HEK293T (cell line): ENCODE results near the gene GRB7.
"Not testable (repeated sequence)": the region's sequence is repeated elsewhere in the genome, so short reads cannot be mapped to it uniquely, and the experiment has no call there.

Source experiments
- CTCF ChIA-PET: fragments of 350-600 bp; formaldehyde crosslinking; extraction: SDS; loops from one replicate; lab custom pipeline; 2021; ENCODE audit warnings: antibody characterized with exemption, inconsistent platforms; lab: Yijun Ruan, JAX
- POLR2A ChIA-PET: fragments of 350-600 bp; formaldehyde crosslinking; extraction: SDS; loops from one replicate; lab custom pipeline; 2020; ENCODE audit warnings: antibody characterized with exemption, inconsistent platforms; lab: Yijun Ruan, JAX
- DNase-seq: peaks from one replicate; pipeline ENCODE4 v3.0.0; 2012; ENCODE audit warnings: mixed read lengths; ENCODE audit errors: extremely low spot score
- ARNT ChIP-seq: fragments of 450-650 bp; IDR thresholded peaks from 2 replicates; pipeline ENCODE4 v1.6.1; 2017; ENCODE audit warnings: mild to moderate bottlenecking
- BHLHE40 ChIP-seq: fragments of 450-650 bp; IDR thresholded peaks from 2 replicates; pipeline ENCODE4 v1.6.1; 2016; ENCODE audit warnings: mild to moderate bottlenecking, moderate library complexity, borderline replicate concordance
- CTBP1 ChIP-seq: fragments of 450-650 bp; IDR thresholded peaks from 2 replicates; pipeline ENCODE4 v1.6.1; 2016; ENCODE audit warnings: borderline replicate concordance
- ELF4 ChIP-seq: fragments of 450-650 bp; IDR thresholded peaks from 2 replicates; pipeline ENCODE4 v1.6.1; 2017; ENCODE audit warnings: antibody characterized with exemption
- FOXA1 ChIP-seq: fragments of 450-650 bp; IDR thresholded peaks from 2 replicates; pipeline ENCODE4 v1.6.1; 2016; ENCODE audit warnings: mild to moderate bottlenecking
- FOXK2 ChIP-seq: fragments of 450-650 bp; IDR thresholded peaks from 2 replicates; pipeline ENCODE4 v1.6.1; 2016; ENCODE audit warnings: mild to moderate bottlenecking
- FOXM1 ChIP-seq: fragments of 450-650 bp; IDR thresholded peaks from 2 replicates; pipeline ENCODE4 v1.6.1; 2017; ENCODE audit warnings: mild to moderate bottlenecking, borderline replicate concordance
- HDGF ChIP-seq: fragments of 450-650 bp; IDR thresholded peaks from 2 replicates; pipeline ENCODE4 v1.6.1; 2017; ENCODE audit warnings: antibody characterized with exemption, borderline replicate concordance
- L3MBTL2 ChIP-seq: fragments of 450-650 bp; conservative IDR thresholded peaks from 2 replicates; pipeline ENCODE4 v1.6.1; 2016; ENCODE audit warnings: mild to moderate bottlenecking
- LEF1 ChIP-seq: fragments of 450-650 bp; IDR thresholded peaks from 2 replicates; pipeline ENCODE4 v1.6.1; 2017; ENCODE audit warnings: mild to moderate bottlenecking, borderline replicate concordance
- NFRKB ChIP-seq: fragments of 450-650 bp; IDR thresholded peaks from 2 replicates; pipeline ENCODE4 v1.6.1; 2016; ENCODE audit warnings: mild to moderate bottlenecking, moderate library complexity
- SP1 ChIP-seq: fragments of 450-650 bp; IDR thresholded peaks from 2 replicates; pipeline ENCODE4 v1.6.1; 2017
- SUZ12 ChIP-seq: fragments of 450-650 bp; IDR thresholded peaks from 2 replicates; pipeline ENCODE4 v1.6.1; 2016; ENCODE audit warnings: mild to moderate bottlenecking
- TARDBP ChIP-seq: fragments of 450-650 bp; IDR thresholded peaks from 2 replicates; pipeline ENCODE4 v1.6.1; 2016
- ZNF384 ChIP-seq: fragments of 450-650 bp; IDR thresholded peaks from 2 replicates; pipeline ENCODE4 v1.6.1; 2016
- TF ChIP-seq, protein P1 (sequence below): fragments of 450-650 bp; IDR thresholded peaks from 2 replicates; pipeline ENCODE4 v1.6.1; 2016

Gene GRB7

DNA sequence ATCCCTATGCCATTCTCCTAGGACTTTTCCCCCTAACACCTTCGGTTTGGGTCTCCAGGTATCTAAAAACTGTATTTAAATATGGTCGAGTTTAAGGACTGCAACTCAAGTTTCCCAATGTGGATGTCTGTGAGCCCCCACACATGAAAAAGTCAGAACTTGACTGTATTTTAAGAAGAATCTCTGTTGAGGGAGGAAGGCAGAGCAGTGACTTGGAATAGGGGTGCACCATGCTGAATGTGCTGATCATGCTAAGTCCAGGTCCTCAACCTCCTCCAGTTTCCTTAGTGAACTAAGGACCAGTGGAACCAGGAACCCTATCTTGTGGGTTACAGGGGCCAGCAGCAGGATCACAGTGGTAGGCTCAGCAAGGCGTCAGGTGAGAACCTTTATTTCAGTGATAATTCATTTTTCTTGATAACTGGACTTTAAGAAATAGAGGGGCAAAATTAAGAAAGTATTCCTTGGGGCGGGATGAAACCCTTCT, 19.5 kb downstream of the GRB7 start:
- TF ChIP-seq HDGF (no peak), FOXA1 (no peak), ARNT (no peak), L3MBTL2 (no peak), CTBP1 (no peak), FOXM1 (no peak), NFRKB (no peak), SP1 (no peak), SUZ12 (no peak), LEF1 (no peak), ELF4 (no peak), TARDBP (no peak), FOXK2 (no peak), ZNF384 (no peak), BHLHE40 (no peak)
- TF ChIP-seq, protein P1, sequence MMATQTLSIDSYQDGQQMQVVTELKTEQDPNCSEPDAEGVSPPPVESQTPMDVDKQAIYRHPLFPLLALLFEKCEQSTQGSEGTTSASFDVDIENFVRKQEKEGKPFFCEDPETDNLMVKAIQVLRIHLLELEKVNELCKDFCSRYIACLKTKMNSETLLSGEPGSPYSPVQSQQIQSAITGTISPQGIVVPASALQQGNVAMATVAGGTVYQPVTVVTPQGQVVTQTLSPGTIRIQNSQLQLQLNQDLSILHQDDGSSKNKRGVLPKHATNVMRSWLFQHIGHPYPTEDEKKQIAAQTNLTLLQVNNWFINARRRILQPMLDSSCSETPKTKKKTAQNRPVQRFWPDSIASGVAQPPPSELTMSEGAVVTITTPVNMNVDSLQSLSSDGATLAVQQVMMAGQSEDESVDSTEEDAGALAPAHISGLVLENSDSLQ = no peak
- ChIA-PET CTCF (interaction anchor here (0.9 kb wide), 1 partner anchor 134 kb away, joined by 3 read pairs; no protein-coding TSS in a partner anchor), POLR2A (no interaction called here)
- DNase-seq = no peak

DNA sequence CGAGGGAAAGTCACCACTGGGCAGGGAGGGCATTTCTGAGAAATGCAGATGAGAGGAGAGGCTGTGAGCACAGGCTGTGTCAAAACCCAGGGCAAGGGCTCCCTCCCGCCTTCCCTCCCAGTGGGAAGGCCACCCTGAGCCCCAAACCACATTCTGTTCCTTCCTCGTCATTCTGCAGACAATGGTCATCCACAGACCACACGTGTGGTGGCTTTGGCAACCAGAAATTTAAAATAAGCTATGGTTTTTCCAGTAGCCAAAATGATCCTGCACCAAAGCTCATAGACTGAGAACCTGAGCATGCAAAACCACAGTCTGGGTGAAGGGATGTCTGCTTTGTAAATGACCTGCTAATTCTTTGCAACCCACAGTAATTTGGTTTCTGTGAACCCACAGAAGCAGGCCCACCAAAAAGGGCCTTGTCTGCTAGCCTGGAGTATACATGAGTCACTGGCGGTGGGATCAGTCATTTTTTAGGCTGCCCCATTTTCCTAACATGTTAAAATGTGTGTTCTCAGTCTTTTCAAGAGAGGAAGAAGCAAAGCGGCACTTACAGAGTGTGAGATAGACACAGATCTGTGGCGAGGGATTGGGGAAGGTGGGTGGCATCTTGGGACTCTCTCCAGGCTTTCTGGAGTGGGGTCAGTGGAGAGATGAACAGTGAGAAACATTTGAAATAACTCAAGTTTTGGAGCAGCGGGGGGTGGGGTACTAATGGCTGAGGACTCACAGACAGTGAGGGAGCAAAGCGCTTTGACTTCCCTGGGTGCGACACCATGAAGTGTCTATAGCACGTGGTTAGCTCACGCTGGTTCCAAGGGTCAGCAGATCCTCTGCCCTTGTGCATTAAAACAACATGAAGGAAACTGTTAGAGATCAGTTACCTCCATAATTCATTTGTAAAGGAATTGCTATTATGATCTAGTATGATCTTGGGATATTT, 20.5 kb downstream of the GRB7 start:
- ChIA-PET POLR2A (no interaction called here), CTCF (interaction anchor here (0.7 kb wide), 1 partner anchor 10 kb away, joined by 3 read pairs; no protein-coding TSS in a partner anchor)
- TF ChIP-seq NFRKB (no peak), CTBP1 (no peak), SP1 (no peak), FOXA1 (no peak), SUZ12 (no peak), L3MBTL2 (no peak), ELF4 (no peak), FOXM1 (no peak), BHLHE40 (no peak), TARDBP (no peak), ARNT (no peak), ZNF384 (no peak), HDGF (no peak), LEF1 (no peak)
- TF ChIP-seq, protein P1 = no peak
- no peak for DNase-seq

DNA sequence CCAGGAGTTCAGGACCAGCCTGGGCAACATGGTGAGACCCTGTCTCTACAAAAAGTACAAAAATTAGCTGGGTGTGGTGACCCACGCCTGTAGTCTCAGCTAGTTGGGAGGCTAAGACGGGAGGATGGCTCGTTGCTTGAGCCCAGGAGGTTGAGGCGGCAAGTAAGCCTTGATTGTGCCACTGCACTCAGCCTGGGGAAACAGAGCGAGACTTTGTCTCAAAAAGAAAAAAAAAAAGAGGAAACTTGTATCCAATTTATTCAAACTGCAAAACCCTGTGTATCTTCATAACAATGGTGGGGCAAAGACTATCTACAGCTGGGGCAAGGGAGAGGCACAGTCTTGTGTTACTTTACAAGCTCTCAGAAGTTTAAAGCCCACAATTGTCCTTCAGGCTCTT, 21.5 kb downstream of the GRB7 start:
- POLR2A ChIA-PET = interaction anchor here (0.8 kb wide), 1 partner anchor 141 kb away, joined by 4 read pairs; no protein-coding TSS in a partner anchor
- DNase-seq = no peak
- CTCF ChIA-PET = interaction anchor here (0.7 kb wide), 2 partner anchors 9 to 31 kb away, joined by 3 to 5 read pairs; no protein-coding TSS in a partner anchor
- no peak for TF ChIP-seq ELF4
- TF ChIP-seq SP1 = no peak
- no peak for TF ChIP-seq SUZ12

DNA sequence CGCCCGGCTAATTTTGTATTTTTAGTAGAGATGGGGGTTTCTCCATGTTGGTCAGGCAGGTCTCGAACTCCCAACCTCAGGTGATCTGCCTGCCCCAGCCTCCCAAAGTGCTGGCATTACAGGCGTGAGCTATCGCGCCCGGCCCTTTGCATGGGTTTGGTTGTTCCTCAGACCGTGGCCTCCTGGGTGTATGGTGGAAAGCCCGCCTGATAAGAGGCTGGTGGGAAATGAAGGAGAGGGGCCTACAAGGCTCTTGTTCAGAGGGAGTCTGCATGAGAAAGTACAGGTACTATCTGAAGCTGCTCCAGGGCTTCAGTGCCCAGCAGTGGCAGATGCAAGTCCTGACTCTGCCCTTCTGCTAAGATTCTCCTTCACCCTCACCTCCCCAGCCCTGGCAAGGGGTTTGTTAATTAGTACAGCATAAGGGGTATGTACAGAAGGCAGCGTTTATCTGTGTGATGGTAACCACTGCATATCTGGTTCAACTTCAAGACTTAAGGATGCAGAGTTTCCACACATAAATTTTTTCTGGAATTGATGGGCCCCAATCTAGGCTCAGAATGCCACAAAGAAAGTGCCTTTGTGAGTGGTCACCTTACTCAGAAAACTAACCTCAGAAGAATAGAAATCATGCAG, 24.2 kb downstream of the GRB7 start:
- POLR2A ChIA-PET = no interaction called here
- no peak for DNase-seq
- CTCF ChIA-PET = no interaction called here
- TF ChIP-seq L3MBTL2 (no peak), HDGF (no peak), NFRKB (no peak), FOXM1 (no peak), SUZ12 (no peak)

DNA sequence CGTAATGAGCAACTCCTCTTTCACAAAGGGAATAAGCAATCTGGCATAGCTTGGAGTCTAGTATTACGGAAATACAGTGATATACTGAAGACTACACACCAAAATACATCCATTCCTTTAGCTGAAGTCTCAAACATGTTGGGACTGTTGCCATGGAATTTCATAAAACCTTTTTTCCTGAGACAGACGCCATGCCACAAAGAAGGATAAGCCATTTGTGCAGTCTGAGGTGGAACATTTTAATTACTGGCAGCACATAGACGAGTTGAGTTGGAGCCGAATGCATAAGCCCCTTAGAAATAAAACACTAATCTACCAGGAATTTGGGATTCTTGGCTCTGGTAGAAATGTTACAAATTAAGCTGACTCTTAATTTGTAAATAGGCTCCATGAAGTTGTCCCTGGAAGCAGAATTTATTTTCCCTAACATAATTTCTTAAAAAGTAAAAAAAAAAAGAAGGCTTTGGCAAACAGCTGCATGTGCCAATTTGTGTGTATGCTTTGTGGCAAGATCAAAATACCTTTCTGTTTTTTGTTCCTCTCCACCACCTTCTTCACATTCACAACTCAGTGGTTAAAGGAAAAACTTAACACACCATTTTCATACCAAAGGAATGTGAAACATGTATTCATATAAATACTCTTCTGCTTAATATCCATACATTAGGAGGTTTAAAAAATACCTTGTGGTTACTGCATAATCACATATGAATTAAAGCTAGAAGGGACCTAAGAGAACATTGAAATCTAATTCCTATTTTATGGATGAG, 25.5 kb downstream of the GRB7 start:
- CTCF ChIA-PET = no interaction called here
- POLR2A ChIA-PET = no interaction called here
- DNase-seq = no peak
- TF ChIP-seq L3MBTL2 = no peak
- TF ChIP-seq LEF1 = no peak
- no peak for TF ChIP-seq ZNF384
- no peak for TF ChIP-seq FOXK2
- TF ChIP-seq SUZ12 = no peak
- TF ChIP-seq ELF4 = no peak
- TF ChIP-seq HDGF = no peak
- no peak for TF ChIP-seq BHLHE40
- TF ChIP-seq ARNT = no peak

DNA sequence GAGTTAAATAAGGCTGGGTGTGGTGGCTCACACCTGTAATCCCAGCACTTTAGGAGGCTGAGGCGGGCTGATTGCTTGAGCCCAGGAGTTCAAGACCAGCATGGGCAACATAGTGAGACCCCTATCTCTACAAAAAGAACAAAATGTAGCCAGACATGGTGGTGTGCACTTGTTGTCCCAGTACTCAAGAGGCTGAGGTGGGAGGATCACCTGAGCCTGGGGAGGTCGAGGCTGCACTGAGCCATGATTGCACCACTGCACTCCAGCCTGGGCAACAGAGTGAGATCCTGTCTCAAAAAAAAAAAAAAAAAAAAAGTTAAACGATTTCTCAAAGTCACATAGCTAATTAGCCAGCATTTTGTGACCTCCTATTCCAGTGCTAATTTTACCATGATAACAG, 26.4 kb downstream of the GRB7 start:
- DNase-seq = not testable (repeated sequence)
- CTCF ChIA-PET = interaction anchor here (0.7 kb wide), 1 partner anchor 104 kb away, joined by 4 read pairs; the partner anchor contains the start of gene ZPBP2
- POLR2A ChIA-PET = interaction anchor here (1.2 kb wide), 1 partner anchor 76 kb away, joined by 3 read pairs; the partner anchor contains the start of gene PGAP3
